ENCODE data around the gene WNT6.

WNT6 gene

GRCh38 chr2:218904176-218904575 lies 44.6 kb downstream of the WNT6 start:
- Histone ChIP-seq H3K27ac (ENCODE audit: low read depth, low read length) (no peak overlapping the region), H3K9me3 (ENCODE audit: insufficient read depth, low read length) (no peaks in the 10 kb centered on the region), H3K36me3 (ENCODE audit: low read length) (no peaks in the 10 kb centered on the region), H3K9ac (ENCODE audit: low read length) (no peak overlapping the region), H3K79me2 (ENCODE audit: insufficient read depth, low read length) (no peaks in the 10 kb centered on the region), H3K4me2 (ENCODE audit: low read depth, low read length, poor library complexity, severe bottlenecking) (no peak overlapping the region), H4K20me1 (ENCODE audit: low read depth, low read length) (no peaks in the 10 kb centered on the region), H3K9me2 (replicated peaks; ENCODE audit: insufficient read depth, low read length) (no peaks in the 10 kb centered on the region), H3K27me3 (ENCODE audit: low read length) (no peaks in the 10 kb centered on the region), H2AFZ (ENCODE audit: low read depth, low read length, severe bottlenecking) (no peak overlapping the region), H3K4me3 (ENCODE audit: insufficient read depth, low read length, poor library complexity, severe bottlenecking) (no peak overlapping the region), H3F3A (ENCODE audit: insufficient read depth) (peaks cover 5% of the 10 kb centered on the region; the same call in 1 of the 2 replicates)
- TF ChIP-seq EZH2phosphoT487 (conservative IDR thresholded peaks at IDR 0.05; ENCODE audit: low read length) (no peak), CTCF (IDR thresholded peaks at IDR 0.05; ENCODE audit: insufficient read depth, low read length, poor library complexity, severe bottlenecking) (no peak)

- H3K36me3 ChIP-seq (ENCODE audit: low read length), result no peaks in the 10 kb centered on the region
- no peaks in the 10 kb centered on the region for H3K9me3 ChIP-seq (ENCODE audit: insufficient read depth, low read length)
- H3K27ac ChIP-seq (ENCODE audit: low read depth, low read length), result peak overlapping the region; percentile 60
- H3K9me2 ChIP-seq (replicated peaks; ENCODE audit: insufficient read depth, low read length), result no peaks in the 10 kb centered on the region
- H3K4me2 ChIP-seq (ENCODE audit: low read depth, low read length, poor library complexity, severe bottlenecking), result peak overlapping the region; percentile 92
- H3K9ac ChIP-seq (ENCODE audit: low read length), result peak overlapping the region; percentile 62
- peaks cover 5% of the 10 kb centered on the region; the same call in 1 of the 2 replicates for H3F3A ChIP-seq (ENCODE audit: insufficient read depth)
- TF ChIP-seq EZH2phosphoT487 (conservative IDR thresholded peaks at IDR 0.05; ENCODE audit: low read length), result no peak
- no peak for TF ChIP-seq CTCF (IDR thresholded peaks at IDR 0.05; ENCODE audit: insufficient read depth, low read length, poor library complexity, severe bottlenecking)
- H2AFZ ChIP-seq (ENCODE audit: low read depth, low read length, severe bottlenecking), result peak overlapping the region; percentile 83
- peak overlapping the region; percentile 70 for H3K4me3 ChIP-seq (ENCODE audit: insufficient read depth, low read length, poor library complexity, severe bottlenecking)
- H3K27me3 ChIP-seq (ENCODE audit: low read length), result no peaks in the 10 kb centered on the region
- H4K20me1 ChIP-seq (ENCODE audit: low read depth, low read length), result no peaks in the 10 kb centered on the region
- H3K79me2 ChIP-seq (ENCODE audit: insufficient read depth, low read length), result no peaks in the 10 kb centered on the region
These were observed 49.4 kb downstream of the WNT6 start for GRCh38 chr2:218908721-218909619.

- Histone ChIP-seq H3F3A (ENCODE audit: insufficient read depth) (peaks cover 5% of the 10 kb centered on the region; the same call in 1 of the 2 replicates), H3K9me3 (ENCODE audit: insufficient read depth, low read length) (no peaks in the 10 kb centered on the region), H3K9ac (ENCODE audit: low read length) (no peak overlapping the region), H4K20me1 (ENCODE audit: low read depth, low read length) (no peaks in the 10 kb centered on the region), H3K27me3 (ENCODE audit: low read length) (no peaks in the 10 kb centered on the region), H3K27ac (ENCODE audit: low read depth, low read length) (no peak overlapping the region), H2AFZ (ENCODE audit: low read depth, low read length, severe bottlenecking) (no peak overlapping the region), H3K4me3 (ENCODE audit: insufficient read depth, low read length, poor library complexity, severe bottlenecking) (no peak overlapping the region), H3K4me2 (ENCODE audit: low read depth, low read length, poor library complexity, severe bottlenecking) (peak overlapping the region; percentile 92), H3K36me3 (ENCODE audit: low read length) (no peaks in the 10 kb centered on the region), H3K9me2 (replicated peaks; ENCODE audit: insufficient read depth, low read length) (no peaks in the 10 kb centered on the region), H3K79me2 (ENCODE audit: insufficient read depth, low read length) (no peaks in the 10 kb centered on the region)
- no peak for TF ChIP-seq EZH2phosphoT487 (conservative IDR thresholded peaks at IDR 0.05; ENCODE audit: low read length)
- TF ChIP-seq CTCF (IDR thresholded peaks at IDR 0.05; ENCODE audit: insufficient read depth, low read length, poor library complexity, severe bottlenecking), result no peak
These were observed 51.1 kb downstream of the WNT6 start for GRCh38 chr2:218910741-218911140.
